Measurements from ENCODE around the gene TASOR2.
A peak's percentile ranks its signal among the peaks of the same experiment; 100 is the strongest.

The TASOR2 gene

DNA sequence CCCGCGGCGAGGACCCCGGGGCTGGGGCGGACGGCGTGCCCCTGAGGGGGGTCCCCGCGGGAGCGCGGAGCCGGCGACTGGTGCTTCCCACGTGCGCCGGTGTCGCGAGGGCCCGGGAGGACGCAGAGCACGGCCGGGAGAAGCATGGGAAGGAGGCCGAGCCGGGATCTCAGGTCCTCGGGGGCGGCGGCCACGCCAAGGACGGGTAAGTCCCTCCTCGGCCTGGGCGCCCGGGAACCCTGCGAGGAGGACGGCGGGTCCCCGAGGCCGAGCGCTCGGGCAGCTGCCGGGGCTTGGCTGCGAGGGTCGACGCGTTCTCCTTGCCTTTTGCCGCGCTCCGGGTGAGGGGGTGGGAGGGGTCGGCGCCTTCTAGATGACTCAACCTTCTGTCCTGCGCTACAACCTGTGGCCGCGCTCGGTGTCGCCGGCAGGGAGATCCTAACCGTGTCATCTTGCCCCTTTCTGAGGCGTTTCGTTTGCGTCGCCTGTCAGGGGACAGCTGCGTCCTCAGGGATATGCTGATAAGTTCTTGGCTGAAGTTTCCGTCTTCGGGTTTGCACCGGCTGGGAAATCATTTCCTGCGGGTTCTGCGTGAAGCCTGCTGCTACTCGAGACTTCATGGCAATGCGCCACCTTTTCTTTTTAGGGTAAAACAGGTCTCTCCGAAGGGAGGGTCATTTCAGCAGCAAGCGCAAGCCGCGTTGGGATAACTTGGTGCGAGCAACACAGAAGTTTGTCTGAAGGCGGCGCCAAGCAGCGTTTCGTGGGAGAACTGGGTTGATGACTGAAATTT is 529 bp downstream of the TASOR2 start:
- peak; percentile 37 for DNase-seq (ENCODE audit: low read depth in 2 of 2)

DNA sequence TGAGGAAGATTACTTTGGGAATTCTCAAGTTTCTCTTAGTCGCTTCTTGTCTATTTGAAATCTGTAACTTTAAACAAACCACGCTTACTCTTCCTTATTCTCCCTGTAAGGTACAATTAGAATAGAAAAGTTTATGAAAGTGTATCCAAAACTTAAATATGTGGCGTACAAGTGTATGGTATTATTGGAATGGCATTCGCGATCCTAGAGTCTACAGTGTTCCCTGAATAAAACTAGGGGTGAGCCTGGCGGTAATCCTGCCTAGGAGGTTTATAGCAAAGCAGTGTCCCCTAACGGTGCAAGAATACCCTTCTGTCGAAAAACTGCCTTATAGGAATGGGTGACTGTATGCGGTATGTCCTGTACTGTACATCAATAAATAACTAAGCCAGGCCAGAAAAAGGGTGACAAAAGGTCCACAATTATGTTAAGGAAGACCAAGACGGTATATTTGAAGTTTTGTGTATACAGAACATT is 1.2 kb downstream of the TASOR2 start:
- no peak for DNase-seq (ENCODE audit: low read depth in 2 of 2)

- no peak for DNase-seq (ENCODE audit: low read depth in 2 of 2)
Observed at GRCh38 chr10:5688587-5688986, 3.9 kb downstream of the TASOR2 start.

DNA sequence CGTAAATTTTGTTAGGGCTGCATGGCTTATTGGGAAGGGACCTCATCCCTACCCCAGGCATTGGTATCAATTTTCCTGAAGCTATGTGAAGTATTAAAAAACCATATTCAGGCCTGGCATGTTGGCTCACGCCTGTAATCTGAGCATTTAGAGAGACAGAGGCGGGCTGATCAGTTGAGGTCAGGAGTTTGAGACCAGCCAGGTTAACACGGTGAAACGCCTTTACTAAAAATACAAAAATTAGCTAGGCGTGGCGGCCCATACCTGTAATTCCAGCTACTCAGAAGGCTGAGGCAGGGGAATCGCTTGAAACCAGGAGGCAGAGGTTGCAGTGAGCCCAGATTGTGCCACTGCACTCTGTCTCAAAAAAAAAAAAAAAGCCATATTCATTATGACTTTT is 7.1 kb downstream of the TASOR2 start:
- no peak for DNase-seq (ENCODE audit: low read depth in 2 of 2)

GRCh38 chr10:5692461-5693358 is 8.1 kb downstream of the TASOR2 start:
- no peak for DNase-seq (ENCODE audit: low read depth in 2 of 2)

GRCh38 chr10:5694573-5694972 is 9.9 kb downstream of the TASOR2 start:
- no peak for DNase-seq (ENCODE audit: low read depth in 2 of 2)

DNA sequence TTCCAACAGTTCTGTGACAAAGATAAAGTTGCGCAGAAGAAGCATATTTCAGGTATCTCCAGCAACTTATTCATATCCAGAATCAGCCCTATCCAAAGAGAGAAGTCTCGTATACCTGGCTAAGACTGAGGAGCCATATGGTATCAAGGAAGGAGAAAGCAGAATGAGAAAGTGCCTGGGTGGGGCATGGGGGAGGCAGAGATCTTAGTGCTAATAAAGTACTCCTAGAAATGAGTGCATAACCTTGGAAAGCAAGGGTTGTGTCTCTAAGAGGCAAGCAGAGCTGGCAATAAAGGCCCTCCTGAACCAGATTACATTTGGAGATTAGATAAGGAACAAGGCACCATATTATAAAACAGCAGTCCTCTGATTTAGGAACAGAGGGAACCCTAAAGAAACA is 12.7 kb downstream of the TASOR2 start:
- DNase-seq (ENCODE audit: low read depth in 2 of 2): no peak

GRCh38 chr10:5698062-5698461 is 13.4 kb downstream of the TASOR2 start:
- DNase-seq (ENCODE audit: low read depth in 2 of 2): no peak

DNA sequence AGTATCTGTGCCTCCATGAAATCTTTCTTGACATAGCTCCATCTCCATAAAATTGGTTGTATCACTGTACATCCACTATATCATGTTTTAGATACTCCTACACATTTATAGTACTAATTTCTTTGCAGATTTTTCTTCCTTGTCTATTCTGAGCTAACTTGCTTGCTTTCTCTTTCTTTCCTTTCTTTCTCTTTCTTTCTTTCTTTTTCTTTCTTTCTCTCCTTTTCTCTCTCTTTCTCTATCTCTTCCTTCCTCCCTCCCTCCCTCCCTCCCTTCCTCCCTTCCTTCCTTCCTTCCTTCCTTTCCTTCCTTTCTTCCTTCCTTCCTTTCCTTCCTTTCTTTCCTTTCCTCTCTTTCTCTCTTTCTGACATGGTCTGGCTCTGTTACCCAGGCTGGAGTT is 23.7 kb downstream of the TASOR2 start:
- no peak for DNase-seq (ENCODE audit: low read depth in 2 of 2)

DNA sequence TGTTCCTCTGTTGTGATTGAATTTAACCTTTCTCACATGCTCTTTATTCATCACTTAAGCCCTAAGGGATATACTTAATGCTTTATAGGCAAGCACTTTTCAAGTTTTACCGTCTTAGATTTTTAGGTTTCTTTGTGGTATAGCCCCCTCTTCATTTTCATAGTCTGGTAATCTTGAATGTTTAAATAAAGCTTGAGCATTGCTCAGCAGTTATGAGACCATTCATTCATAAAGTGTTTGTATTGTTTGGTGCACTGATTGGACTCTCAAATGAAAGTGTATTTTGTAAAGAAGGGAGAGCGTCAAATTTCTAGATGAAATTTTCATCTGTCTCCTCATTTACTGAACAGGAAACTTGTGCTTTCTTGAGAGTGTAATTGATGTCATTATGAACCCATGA is 25.2 kb downstream of the TASOR2 start:
- DNase-seq (ENCODE audit: low read depth in 2 of 2): no peak

DNA sequence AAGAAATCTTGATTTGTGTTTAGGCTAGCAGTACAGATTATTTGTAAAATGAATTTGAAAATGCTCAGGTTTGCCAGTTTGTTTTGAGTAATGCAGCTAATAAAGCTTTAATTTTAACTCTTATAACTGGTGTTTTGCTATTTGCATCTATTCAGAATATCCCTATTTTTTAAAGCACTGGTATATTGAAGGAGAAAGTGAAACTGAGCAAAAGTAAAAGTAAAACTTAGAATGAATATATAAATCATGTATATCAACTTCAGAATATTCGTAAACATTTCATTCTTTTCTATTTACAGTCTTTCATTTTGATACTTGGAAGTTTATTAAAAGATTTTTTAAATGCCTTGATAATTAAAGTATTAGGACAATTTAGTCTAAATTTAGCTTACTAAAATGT is 26.2 kb downstream of the TASOR2 start:
- no peak for DNase-seq (ENCODE audit: low read depth in 2 of 2)

- no peak for DNase-seq (ENCODE audit: low read depth in 2 of 2)
Observed at GRCh38 chr10:5711642-5712041, 27.0 kb downstream of the TASOR2 start.

DNA sequence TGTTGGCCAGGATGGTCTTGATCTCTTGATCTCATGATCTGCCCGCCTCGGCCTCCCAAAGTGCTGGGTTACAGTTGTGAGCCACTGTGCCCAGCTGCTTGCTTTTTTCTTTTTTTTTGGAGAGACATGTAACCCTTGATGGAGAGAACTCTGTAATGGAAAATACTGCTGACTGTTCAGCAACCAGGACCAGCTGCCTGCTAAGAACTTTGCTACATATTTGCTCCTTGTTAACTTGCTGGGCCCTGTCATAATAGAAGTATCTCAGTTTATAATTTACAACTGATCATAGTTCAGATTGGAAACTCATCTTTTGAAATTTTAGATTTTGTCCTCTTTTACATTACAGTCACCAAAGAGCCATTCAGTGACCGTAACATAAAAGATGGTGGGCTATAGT is 34.9 kb downstream of the TASOR2 start:
- no peak for DNase-seq (ENCODE audit: low read depth in 2 of 2)

DNA sequence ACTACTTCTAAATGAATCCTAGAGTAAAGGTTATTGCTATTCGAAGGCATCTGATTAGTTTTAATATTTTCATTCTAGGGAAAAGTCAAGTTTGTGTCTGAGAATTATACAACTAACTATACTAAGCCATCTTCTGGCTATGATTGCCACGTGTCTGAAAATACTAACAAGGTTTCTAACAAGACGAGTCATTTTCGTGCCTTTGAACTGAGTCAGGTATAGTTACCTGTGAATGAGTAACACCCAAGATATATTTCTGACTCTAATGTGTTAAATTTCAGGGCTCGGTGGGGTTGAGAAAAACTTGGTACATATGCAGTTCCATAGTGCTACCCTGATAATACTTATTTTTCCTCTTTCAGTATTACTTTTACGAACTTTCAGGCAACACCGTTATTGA is 35.5 kb downstream of the TASOR2 start:
- no peak for DNase-seq (ENCODE audit: low read depth in 2 of 2)

- DNase-seq (ENCODE audit: low read depth in 2 of 2): no peak
Observed at GRCh38 chr10:5723692-5724091, 39.1 kb downstream of the TASOR2 start.

DNA sequence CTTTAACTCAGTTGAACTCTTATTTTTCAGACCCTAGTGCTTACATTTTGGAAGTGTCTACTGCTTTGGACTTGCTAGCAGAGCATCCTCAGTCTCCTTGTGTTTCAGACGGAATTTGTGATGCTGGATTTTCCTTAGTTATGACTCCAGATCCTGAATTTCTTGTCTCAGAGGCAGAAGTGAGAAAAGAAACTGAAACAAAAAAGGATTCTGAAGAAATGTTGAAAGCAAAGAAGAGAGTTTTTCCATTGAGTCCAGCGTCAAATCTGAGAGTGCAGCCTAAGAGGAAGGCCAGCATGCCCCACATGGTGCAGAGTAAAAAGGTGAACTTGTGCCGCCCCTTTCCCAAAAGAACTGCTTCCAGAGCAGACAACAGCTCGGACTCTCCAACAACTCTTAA is 46.1 kb downstream of the TASOR2 start:
- DNase-seq (ENCODE audit: low read depth in 2 of 2): no peak

DNA sequence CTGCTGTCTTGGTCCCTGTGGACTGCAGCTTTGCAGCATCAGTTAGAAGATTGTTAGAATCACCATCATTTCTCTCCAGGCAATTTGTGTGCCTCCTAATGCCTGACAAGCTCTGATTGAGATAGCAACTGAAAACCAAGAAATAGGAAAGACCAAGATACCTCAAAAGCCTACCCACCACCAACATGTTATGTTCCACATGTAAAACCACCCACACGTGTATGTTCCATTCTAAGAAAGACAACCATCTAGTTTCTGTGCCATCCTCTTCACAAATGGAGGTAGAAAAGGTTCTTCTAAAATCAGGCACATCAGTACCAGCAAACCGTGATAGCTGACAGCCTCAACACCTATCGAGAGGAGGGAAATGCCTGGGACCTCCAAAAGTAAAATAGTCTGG is 46.9 kb downstream of the TASOR2 start:
- no peak for DNase-seq (ENCODE audit: low read depth in 2 of 2)

DNA sequence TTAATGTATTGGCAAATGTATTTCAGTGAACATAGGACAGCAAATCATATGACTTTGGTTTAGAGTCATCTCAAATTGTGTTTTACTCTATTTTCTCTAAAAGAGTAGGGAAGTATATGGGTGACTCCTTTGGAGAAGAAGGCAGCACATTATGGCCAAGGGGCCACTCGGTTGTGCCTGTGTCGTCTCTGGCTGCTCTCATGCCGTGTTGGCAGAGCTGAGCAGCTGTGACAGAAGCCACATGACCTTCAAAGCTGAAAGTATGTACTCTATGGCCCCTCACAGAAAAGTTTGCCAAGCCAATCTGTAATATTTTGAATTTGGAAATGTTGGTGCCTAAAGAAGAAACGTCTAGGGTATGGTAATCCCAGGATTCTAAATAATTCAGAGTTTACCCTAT is 47.5 kb downstream of the TASOR2 start:
- no peak for DNase-seq (ENCODE audit: low read depth in 2 of 2)

All from fibroblast of skin of left biceps (primary cell).